Neural cell (in vitro differentiated cells): Measurements from ENCODE around the gene FGF12.

Experiments
- CTCF ChIP-seq: fragments of 450-650 bp; IDR thresholded peaks from 2 replicates; pipeline ENCODE4 v1.5.1; 2014; ENCODE audit warnings: antibody characterized with exemption, mild to moderate bottlenecking, moderate library complexity; ENCODE audit not compliant: poor library complexity, severe bottlenecking
- EP300 ChIP-seq: fragments of 450-650 bp; conservative IDR thresholded peaks from 2 replicates; pipeline ENCODE4 v1.6.1; 2014; ENCODE audit warnings: antibody characterized with exemption, mild to moderate bottlenecking, moderate library complexity; ENCODE audit not compliant: poor library complexity, severe bottlenecking

GRCh38 chr3:192653862-192654261, 73.5 kb downstream of the FGF12 start:
- TF ChIP-seq CTCF (no peak), EP300 (no peak)
